Neural progenitor cell (in vitro differentiated cells): ENCODE results near the gene TNIP1. TPM values are rescaled to one million over a fixed set of nuclear protein-coding genes. Genes with fewer than 3 reads are reported as not detected.

ENCODE experiments used
- DNase-seq: peaks from one replicate; pipeline ENCODE4 v3.0.0-alpha.2; 2016; ENCODE audit warnings: low spot score
- H2AFZ ChIP-seq: fragments of 200-600 bp; sonication (generic); replicated peaks from 2 replicates; pipeline ENCODE4 v1.6.1; 2016; ENCODE audit warnings: antibody characterized with exemption
- H3F3A ChIP-seq: fragments of 200-600 bp; sonication (generic); 2 replicates; pipeline ENCODE4 v1.6.1; 2016; ENCODE audit warnings: antibody characterized with exemption, low read depth
- H3K27ac ChIP-seq: fragments of 200-600 bp; sonication (generic); 2 replicates; pipeline ENCODE4 v1.5.1; 2016; ENCODE audit warnings: mild to moderate bottlenecking
- H3K27me3 ChIP-seq: fragments of 200-600 bp; sonication (generic); 2 replicates; pipeline ENCODE4 v1.6.1; 2016; ENCODE audit warnings: mild to moderate bottlenecking, moderate library complexity
- H3K36me3 ChIP-seq: fragments of 200-600 bp; sonication (generic); 2 replicates; pipeline ENCODE4 v1.5.1; 2016
- H3K4me1 ChIP-seq: fragments of 200-600 bp; sonication (generic); 2 replicates; pipeline ENCODE4 v1.6.1; 2016; ENCODE audit warnings: mixed run types
- H3K4me2 ChIP-seq: fragments of 200-600 bp; sonication (generic); 2 replicates; pipeline ENCODE4 v1.6.1; 2016
- H3K4me3 ChIP-seq: fragments of 200-600 bp; sonication (generic); 2 replicates; pipeline ENCODE4 v1.5.1; 2016
- H3K79me2 ChIP-seq: fragments of 200-600 bp; sonication (generic); 2 replicates; pipeline ENCODE4 v1.6.1; 2016; ENCODE audit warnings: low read depth
- H3K9ac ChIP-seq: fragments of 200-600 bp; sonication (generic); 2 replicates; pipeline ENCODE4 v1.6.1; 2016
- H3K9me3 ChIP-seq: fragments of 200-600 bp; sonication (generic); 2 replicates; pipeline ENCODE4 v1.5.1; 2016; ENCODE audit warnings: low read depth
- H4K20me1 ChIP-seq: fragments of 200-600 bp; sonication (generic); 2 replicates; pipeline ENCODE4 v1.6.1; 2016; ENCODE audit warnings: low read depth
- H3K27ac Mint-ChIP-seq: 3 replicates; pipeline ENCODE4 v1.8.0; 2021; ENCODE audit warnings: mixed read lengths
- H3K27me3 Mint-ChIP-seq: 2 replicates; pipeline ENCODE4 v1.8.0; 2022; ENCODE audit warnings: low read depth, mild to moderate bottlenecking, inconsistent platforms, moderate library complexity, mixed read lengths; ENCODE audit not compliant: insufficient read depth
- H3K36me3 Mint-ChIP-seq: 3 replicates; pipeline ENCODE4 v1.8.0; 2021; ENCODE audit warnings: mixed read lengths
- H3K4me1 Mint-ChIP-seq: 3 replicates; pipeline ENCODE4 v1.8.0; 2021; ENCODE audit warnings: mixed read lengths
- H3K4me3 Mint-ChIP-seq: 3 replicates; pipeline ENCODE4 v1.8.0; 2021; ENCODE audit warnings: mild to moderate bottlenecking, moderate library complexity, mixed read lengths
- H3K9me3 Mint-ChIP-seq: 3 replicates; pipeline ENCODE4 v1.8.0; 2020; ENCODE audit warnings: mixed read lengths
- EZH2 ChIP-seq: fragments of 200-600 bp; sonication (generic); IDR thresholded peaks from 2 replicates; pipeline ENCODE4 v1.6.1; 2017; ENCODE audit warnings: antibody characterized with exemption, mild to moderate bottlenecking, moderate library complexity
- EZH2phosphoT487 ChIP-seq: fragments of 200-600 bp; sonication (generic); IDR thresholded peaks from 2 replicates; pipeline ENCODE4 v1.6.1; 2017; ENCODE audit warnings: antibody characterized with exemption
- total RNA-seq: library from RNA; depleted of rRNA; stranded (reverse); fragments of >200 nt; gene quantifications from 2 replicates; pipeline ENCODE4 v1.2.3, GENCODE V29; 2015; ENCODE audit warnings: low replicate concordance
- TF ChIP-seq, protein P1 (sequence below): fragments of 200-600 bp; sonication (generic); IDR thresholded peaks from 2 replicates; pipeline ENCODE4 v1.5.1; 2017; ENCODE audit warnings: antibody characterized with exemption, mild to moderate bottlenecking

Gene TNIP1
- total RNA-seq, 1 donor from 2014 or later, result 33.5 TPM

- Mint-ChIP-seq H3K36me3 (peaks cover 24% of the 10 kb centered on the region), H3K9me3 (no peaks in the 10 kb centered on the region), H3K27me3 (no peaks in the 10 kb centered on the region), H3K4me1 (no peaks in the 10 kb centered on the region), H3K4me3 (no peak overlapping the region), H3K27ac (no peak overlapping the region)
- DNase-seq, result no peak
- H3K4me3 ChIP-seq, result no peak overlapping the region
- no peaks in the 10 kb centered on the region for H3F3A ChIP-seq
- no peak overlapping the region for H3K9ac ChIP-seq
- no peaks in the 10 kb centered on the region for H3K27me3 ChIP-seq
- H3K79me2 ChIP-seq, result no peaks in the 10 kb centered on the region
- H2AFZ ChIP-seq, result no peak overlapping the region
- H3K9me3 ChIP-seq, result no peaks in the 10 kb centered on the region
- H3K27ac ChIP-seq, result no peak overlapping the region
- no peak overlapping the region for H3K4me2 ChIP-seq
- H4K20me1 ChIP-seq, result no peaks in the 10 kb centered on the region
- TF ChIP-seq, protein P1, sequence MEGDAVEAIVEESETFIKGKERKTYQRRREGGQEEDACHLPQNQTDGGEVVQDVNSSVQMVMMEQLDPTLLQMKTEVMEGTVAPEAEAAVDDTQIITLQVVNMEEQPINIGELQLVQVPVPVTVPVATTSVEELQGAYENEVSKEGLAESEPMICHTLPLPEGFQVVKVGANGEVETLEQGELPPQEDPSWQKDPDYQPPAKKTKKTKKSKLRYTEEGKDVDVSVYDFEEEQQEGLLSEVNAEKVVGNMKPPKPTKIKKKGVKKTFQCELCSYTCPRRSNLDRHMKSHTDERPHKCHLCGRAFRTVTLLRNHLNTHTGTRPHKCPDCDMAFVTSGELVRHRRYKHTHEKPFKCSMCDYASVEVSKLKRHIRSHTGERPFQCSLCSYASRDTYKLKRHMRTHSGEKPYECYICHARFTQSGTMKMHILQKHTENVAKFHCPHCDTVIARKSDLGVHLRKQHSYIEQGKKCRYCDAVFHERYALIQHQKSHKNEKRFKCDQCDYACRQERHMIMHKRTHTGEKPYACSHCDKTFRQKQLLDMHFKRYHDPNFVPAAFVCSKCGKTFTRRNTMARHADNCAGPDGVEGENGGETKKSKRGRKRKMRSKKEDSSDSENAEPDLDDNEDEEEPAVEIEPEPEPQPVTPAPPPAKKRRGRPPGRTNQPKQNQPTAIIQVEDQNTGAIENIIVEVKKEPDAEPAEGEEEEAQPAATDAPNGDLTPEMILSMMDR, result no peak
- no peak for TF ChIP-seq EZH2
- no peak for TF ChIP-seq EZH2phosphoT487
- no peaks in the 10 kb centered on the region for H3K36me3 ChIP-seq
- H3K4me1 ChIP-seq, result no peaks in the 10 kb centered on the region
Observed at GRCh38 chr5:151040211-151040747, 40.6 kb downstream of the TNIP1 start.

DNA sequence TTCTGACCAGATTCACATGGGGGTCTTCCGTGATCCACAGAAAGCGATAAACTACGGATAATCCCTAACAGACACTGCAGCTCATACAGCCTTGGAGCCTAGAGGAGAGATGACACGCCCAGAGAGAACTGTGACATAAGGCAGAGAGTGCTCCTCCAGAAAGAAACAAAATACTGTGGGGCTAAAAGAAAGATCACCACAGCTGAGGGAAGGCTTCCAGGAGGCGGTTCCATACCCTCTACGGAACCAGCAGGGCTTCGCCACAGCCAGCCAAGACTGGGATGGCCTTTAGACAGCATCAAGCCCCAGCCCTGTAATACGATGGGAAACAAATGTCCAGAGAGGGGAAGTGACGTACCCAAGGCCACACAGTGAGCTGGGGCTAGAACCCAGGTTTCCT lies 41.2 kb downstream of the TNIP1 start:
- no peaks in the 10 kb centered on the region for H3F3A ChIP-seq

GRCh38 chr5:151038801-151039238 lies 42.0 kb downstream of the TNIP1 start:
- Histone ChIP-seq H3K27ac (no peak overlapping the region), H4K20me1 (no peaks in the 10 kb centered on the region), H2AFZ (no peak overlapping the region), H3K79me2 (no peaks in the 10 kb centered on the region), H3K9ac (no peak overlapping the region), H3K4me3 (no peak overlapping the region), H3K9me3 (no peaks in the 10 kb centered on the region), H3F3A (no peaks in the 10 kb centered on the region), H3K4me2 (no peak overlapping the region), H3K4me1 (no peaks in the 10 kb centered on the region), H3K36me3 (no peaks in the 10 kb centered on the region), H3K27me3 (no peaks in the 10 kb centered on the region)
- Mint-ChIP-seq H3K27ac (no peak overlapping the region), H3K9me3 (no peaks in the 10 kb centered on the region), H3K4me1 (no peaks in the 10 kb centered on the region), H3K4me3 (no peak overlapping the region), H3K27me3 (no peaks in the 10 kb centered on the region), H3K36me3 (peaks cover 29% of the 10 kb centered on the region)
- no peak for DNase-seq
- TF ChIP-seq EZH2phosphoT487 (no peak), EZH2 (no peak)
- TF ChIP-seq, protein P1, result no peak

More for the DNA sequence above, 41.2 kb downstream of the TNIP1 start:
- no peak overlapping the region for H3K4me3 ChIP-seq
- H3K9me3 ChIP-seq, result no peaks in the 10 kb centered on the region
- H3K4me3 Mint-ChIP-seq, result no peak overlapping the region
- H3K27ac ChIP-seq, result no peak overlapping the region
- H3K27ac Mint-ChIP-seq, result no peak overlapping the region
- H3K36me3 ChIP-seq, result no peaks in the 10 kb centered on the region
- no peaks in the 10 kb centered on the region for H3K4me1 ChIP-seq
- no peak overlapping the region for H3K4me2 ChIP-seq
- H3K36me3 Mint-ChIP-seq, result peaks cover 24% of the 10 kb centered on the region
- DNase-seq, result no peak
- no peaks in the 10 kb centered on the region for H3K4me1 Mint-ChIP-seq
- no peaks in the 10 kb centered on the region for H3K79me2 ChIP-seq
- H3K9ac ChIP-seq, result no peak overlapping the region
- H3K27me3 ChIP-seq, result no peaks in the 10 kb centered on the region
- H3K27me3 Mint-ChIP-seq, result no peaks in the 10 kb centered on the region
- H3K9me3 Mint-ChIP-seq, result no peaks in the 10 kb centered on the region
- no peak overlapping the region for H2AFZ ChIP-seq
- TF ChIP-seq, protein P1, result no peak
- no peak for TF ChIP-seq EZH2phosphoT487
- no peak for TF ChIP-seq EZH2
- no peaks in the 10 kb centered on the region for H4K20me1 ChIP-seq
